ENCODE data around the gene TPD52L1.

DNA sequence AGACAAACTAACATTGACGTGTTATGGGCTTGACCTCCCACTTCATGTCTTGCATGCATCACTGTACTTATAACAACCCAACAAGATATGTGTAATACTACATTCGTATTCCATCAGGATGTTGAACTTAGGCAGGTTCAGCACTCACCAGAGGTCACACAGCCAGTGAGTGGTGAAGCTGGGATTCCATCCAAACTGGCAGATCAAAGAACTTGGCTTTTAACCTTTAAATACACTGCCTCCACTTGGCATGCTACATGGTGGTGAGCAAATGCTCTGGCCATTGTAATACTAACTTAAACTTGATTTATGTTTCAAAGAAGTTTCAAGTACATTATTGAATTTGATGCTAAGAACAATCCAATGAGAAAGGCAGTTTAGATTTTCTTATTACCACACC is 158.9 kb downstream of the TPD52L1 start:
- no peak for TF ChIP-seq EZH2 (IDR thresholded peaks at IDR 0.05; ENCODE audit: insufficient read depth, poor library complexity, severe bottlenecking)
- no peak for TF ChIP-seq EZH2phosphoT487 (IDR thresholded peaks at IDR 0.05; ENCODE audit: insufficient read depth, low read depth)
